PFSK-1 (cell line): ENCODE data around the gene ONECUT1.

Experiments used
- POLR2AphosphoS5 ChIP-seq: IDR thresholded peaks from 2 replicates; pipeline ENCODE4 v1.6.1; 2012; ENCODE audit warnings: low read depth, mild to moderate bottlenecking, control low read depth, low read length, moderate library complexity
- SIN3A ChIP-seq: IDR thresholded peaks from 2 replicates; pipeline ENCODE4 v1.6.1; 2012; ENCODE audit warnings: mild to moderate bottlenecking, low read length, moderate library complexity, borderline replicate concordance; ENCODE audit not compliant: insufficient read depth
- TAF1 ChIP-seq: IDR thresholded peaks from 2 replicates; pipeline ENCODE4 v1.6.1; 2012; ENCODE audit warnings: low read length, control low read depth, borderline replicate concordance; ENCODE audit not compliant: insufficient read depth
- TF ChIP-seq, protein P1 (sequence below), 2 experiments: IDR thresholded peaks; 2 replicates each; pipeline versions ENCODE4 v1.6.1 to v1.8.0; 2011 to 2012; ENCODE audit warnings: low read depth in 2 of 2, low read length in 2 of 2, control low read depth in 1 of 2, inconsistent platforms in 1 of 2, mild to moderate bottlenecking in 1 of 2, moderate library complexity in 1 of 2; ENCODE audit not compliant: insufficient read depth in 1 of 2

GRCh38 chr15:52796753-52797520, 6.8 kb upstream of the ONECUT1 start:
- no peak for TF ChIP-seq SIN3A
- TF ChIP-seq POLR2AphosphoS5 = no peak
- TF ChIP-seq, protein P1, sequence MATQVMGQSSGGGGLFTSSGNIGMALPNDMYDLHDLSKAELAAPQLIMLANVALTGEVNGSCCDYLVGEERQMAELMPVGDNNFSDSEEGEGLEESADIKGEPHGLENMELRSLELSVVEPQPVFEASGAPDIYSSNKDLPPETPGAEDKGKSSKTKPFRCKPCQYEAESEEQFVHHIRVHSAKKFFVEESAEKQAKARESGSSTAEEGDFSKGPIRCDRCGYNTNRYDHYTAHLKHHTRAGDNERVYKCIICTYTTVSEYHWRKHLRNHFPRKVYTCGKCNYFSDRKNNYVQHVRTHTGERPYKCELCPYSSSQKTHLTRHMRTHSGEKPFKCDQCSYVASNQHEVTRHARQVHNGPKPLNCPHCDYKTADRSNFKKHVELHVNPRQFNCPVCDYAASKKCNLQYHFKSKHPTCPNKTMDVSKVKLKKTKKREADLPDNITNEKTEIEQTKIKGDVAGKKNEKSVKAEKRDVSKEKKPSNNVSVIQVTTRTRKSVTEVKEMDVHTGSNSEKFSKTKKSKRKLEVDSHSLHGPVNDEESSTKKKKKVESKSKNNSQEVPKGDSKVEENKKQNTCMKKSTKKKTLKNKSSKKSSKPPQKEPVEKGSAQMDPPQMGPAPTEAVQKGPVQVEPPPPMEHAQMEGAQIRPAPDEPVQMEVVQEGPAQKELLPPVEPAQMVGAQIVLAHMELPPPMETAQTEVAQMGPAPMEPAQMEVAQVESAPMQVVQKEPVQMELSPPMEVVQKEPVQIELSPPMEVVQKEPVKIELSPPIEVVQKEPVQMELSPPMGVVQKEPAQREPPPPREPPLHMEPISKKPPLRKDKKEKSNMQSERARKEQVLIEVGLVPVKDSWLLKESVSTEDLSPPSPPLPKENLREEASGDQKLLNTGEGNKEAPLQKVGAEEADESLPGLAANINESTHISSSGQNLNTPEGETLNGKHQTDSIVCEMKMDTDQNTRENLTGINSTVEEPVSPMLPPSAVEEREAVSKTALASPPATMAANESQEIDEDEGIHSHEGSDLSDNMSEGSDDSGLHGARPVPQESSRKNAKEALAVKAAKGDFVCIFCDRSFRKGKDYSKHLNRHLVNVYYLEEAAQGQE (IDR thresholded peaks at IDR 0.05; ENCODE audit: insufficient read depth in 1 of 2, low read depth in 2 of 2, low read length in 2 of 2) = no peak
- no peak for TF ChIP-seq TAF1
